Stimulated activated CD8-positive, alpha-beta memory T cell treated with anti-CD3 and anti-CD28 coated beads, Interleukin-4, amount 100 ng/mL, for 1 hour (primary cell): Measurements from ENCODE around the gene CPNE9.

Experiments
- DNase-seq, 2 donors: peaks; one replicate each; pipeline ENCODE4 v3.0.0-alpha.2; 2020; ENCODE audit warnings: low read depth in 2 of 2, low spot score in 1 of 2

The CPNE9 gene

DNA sequence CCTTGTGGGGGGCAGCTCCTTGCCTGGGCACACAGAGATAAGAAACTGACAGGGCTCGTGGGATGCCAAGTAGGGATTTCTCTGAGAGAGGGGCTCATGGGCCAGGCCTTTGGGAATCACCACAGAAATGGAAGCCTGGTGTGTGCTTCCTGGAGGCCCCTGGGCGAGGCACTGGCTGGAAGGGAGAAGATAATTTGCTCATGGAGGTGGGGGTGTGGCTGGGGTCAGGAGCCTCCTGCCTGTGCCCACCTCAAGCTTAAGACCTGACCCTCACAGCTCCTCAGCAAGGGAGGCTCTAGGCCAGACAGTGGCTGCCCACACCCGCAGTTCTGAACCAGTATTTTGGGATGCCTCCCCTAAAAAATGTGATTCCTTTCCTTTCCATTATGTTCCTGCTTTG is 16.9 kb upstream of the CPNE9 start:
- DNase-seq = no peak

DNA sequence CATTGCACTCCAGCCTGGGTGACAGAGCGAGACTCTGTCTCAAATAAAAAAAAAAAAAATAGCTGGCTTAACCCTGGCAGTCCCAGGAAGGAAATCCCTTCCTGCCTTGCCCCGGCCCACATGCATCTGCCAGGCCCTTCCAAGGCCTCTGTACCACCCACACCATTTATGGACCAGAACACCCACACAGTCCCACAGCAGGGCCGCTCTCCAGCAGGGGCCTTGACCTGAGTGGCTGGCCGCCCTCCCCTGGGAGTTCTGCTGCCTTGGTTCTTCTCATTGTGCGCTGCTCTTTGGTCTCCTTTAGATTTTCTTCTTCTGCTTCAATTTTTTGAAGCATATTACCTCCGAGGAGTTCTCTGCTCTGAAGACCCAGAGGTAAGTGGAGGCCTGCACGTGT is 16.1 kb upstream of the CPNE9 start:
- DNase-seq = no peak

DNA sequence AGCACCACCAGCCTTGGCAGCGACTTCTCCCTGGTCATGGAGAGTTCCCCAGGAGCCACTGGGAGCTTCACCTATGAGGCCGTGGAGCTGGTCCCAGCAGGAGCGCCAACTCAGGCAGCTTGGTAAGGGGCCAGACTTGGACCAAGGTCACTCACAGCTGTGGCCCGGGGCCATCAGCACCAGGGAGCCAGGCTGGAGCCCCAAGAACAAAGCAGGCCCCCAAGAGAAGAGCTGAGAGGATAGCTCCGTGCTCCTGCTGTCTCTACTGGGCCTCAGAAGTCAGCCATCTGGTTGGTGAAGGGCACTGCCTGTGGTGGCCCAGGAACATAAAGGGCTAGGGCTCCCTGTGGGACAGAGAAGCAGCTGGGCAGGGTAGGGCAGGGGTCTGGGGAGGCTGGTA is 14.7 kb upstream of the CPNE9 start:
- DNase-seq = no peak

DNA sequence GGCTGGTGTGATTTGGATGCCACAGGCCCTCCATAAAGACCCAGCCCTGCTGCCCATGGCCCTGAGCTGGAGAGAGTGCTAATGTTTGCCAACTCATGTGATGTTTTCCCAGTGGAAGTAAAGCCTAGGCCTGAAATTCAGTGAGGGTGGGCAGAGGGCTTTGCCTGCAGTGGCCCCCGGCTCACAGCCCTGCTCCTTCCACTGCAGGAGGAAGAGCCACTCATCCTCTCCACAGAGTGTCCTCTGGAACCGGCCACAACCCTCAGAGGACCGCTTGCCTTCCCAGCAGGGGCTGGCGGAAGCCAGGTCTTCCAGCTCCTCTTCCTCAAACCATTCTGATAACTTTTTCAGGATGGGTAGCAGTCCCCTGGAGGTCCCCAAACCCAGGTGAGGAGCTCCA is 13.9 kb upstream of the CPNE9 start:
- DNase-seq = no peak

DNA sequence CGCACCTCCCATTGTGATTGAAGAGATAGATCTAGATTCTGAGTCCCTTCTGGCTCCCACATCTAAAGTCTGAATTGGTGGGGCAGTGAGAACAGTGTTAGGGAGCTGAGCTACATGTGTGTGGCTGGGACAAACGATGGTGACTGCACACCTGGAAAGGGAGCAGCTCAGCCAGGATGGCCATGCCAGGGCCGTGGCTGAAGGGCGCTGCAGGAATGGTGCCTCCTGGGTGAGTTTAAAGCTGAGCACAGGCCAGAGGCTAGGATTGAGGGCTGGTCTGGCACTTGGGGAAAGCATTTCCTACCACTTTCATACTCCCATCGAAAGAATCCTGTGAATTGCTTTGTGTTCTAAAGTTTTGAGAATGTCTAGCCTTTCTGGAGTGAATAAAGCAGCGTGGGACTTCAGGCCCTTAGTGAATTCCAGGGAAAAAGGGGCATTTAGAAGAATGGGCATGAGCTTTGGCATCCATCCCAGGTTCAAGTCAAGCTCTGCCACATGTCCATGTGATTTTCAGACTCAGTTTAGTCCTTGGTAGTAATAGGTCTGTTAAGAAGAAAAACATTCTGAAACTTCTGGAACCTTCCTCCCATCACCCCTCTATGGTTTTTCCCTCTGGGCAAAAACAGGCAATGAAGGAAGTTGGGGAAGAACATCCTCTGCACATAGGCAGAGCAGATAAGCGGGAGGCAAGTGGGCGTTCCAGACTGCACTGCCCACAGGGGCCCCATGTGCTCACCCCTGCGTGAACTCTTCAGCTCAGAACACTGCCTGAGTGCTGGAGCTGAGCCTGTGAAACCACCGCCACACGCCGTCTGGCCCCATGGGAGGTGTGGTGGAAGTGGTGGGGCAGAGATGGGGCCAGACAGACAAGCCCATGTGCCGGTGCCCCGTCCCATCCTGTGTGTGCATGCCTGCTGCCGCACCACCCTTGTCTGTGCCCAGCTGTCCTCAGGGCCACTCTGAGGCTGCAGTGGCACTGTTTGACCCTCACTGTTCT is 12.9 kb upstream of the CPNE9 start:
- DNase-seq = no peak

DNA sequence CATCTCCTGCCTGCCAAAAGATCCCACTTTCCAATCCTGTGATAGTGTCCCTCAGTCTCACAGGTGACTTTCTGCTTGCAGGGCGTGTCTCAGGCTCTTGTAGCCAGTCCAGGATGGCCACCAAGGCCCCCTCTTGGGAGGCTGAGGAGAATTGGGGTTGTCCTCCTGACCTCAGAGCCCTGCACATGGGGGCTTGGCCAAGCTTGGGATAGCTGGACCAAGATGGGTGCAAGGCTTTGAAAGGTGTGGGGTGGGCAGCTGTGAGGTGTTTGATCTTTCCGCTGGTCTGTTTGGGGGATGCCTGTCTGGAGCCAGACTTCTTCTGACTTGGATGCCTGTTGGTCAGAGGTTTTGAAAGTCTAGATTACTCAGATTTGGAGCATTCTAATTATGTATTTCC is 12.0 kb upstream of the CPNE9 start:
- DNase-seq = no peak

DNA sequence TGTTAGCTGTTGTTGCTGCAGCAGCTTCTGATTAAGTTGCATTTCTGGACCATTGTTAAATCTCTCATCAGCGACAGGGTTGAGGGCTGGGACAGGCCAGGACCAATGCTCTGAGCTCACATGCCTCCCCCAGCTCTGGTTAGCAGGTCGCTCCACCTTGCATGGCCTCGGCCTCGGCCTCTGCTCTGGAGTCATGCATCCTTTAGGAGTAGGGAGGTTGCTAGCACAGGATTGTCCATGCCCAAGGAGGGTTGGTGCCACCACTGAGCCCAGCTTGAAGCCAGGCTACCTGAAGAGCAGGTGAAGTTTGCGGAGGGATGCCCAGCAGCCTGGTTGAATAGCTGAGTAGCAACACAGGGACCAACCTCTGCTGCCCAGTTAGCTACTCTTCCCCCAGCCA is 11.2 kb upstream of the CPNE9 start:
- no peak for DNase-seq

DNA sequence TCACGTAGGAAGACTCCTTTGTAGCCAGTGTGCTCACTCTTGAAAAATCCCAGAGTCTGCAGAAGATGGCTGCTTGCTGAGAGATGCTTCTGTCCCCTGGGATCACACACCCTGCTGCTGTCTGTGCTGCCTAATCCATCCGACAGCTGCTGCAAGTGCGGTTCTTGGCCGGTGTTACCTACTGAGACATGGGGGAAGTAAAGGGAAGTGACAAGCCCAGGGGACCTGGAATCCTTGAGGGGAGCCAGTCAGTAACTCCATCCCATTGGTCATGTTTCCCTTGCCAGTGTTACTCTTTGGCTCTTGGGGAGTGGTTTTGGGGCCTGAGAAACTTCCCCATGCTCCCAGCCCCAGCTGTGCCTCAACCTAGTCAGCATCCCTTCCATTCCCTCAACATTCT is 8.3 kb upstream of the CPNE9 start:
- no peak for DNase-seq

DNA sequence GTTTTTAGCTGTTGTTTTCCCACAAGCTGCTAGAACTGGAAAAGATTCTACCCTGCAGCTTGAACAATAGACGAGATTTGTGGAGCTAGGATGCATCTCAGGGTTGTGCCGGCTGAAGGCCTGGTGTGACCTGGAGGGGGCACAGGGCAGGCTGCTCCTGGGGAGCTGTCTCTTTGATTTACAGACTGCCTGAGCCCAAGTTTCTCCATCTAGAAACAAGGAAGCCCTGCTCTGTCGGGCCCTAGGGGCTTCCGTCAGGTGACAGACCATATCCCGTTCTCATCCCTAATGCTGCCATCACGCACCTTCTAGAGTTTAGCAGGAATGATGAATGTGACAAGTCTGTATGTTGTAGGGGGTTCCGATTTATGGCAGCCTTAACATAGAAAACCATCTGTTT is 7.9 kb upstream of the CPNE9 start:
- no peak for DNase-seq

DNA sequence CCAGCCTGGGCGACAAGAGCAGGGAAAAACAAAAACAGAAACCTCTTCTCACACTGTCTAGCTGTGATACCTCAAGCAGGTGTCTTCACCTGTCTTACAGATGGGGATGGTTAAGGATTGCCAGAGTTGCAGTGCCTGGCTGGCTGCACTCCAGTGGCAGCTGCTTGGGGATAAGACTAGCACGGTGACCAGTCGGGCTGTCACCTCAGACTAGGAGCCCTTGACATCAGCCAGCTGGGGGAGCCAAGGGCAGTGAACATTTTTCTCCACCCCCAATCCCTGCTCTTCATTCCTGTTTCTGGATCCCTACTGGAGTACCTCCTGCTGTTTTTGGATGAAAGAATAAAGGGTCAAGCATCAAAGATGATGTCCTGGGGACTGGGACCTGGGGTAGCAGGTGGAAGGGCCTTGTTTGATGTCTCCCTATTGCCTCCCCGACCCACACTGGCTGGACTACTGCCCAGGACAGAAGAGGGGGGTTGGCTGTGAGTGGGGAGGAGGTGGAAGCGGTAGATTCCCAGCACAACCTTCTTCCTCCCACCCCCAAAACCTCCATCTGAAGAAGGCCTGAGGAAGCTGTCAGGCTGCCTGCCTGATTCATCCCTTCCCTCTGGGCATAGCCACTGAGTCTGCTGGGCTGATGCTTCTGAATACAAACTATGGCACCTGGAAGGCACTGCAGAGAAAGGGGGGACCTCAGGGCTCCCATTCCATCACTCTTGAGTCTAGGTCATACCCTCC is 7.0 kb upstream of the CPNE9 start:
- DNase-seq = no peak

DNA sequence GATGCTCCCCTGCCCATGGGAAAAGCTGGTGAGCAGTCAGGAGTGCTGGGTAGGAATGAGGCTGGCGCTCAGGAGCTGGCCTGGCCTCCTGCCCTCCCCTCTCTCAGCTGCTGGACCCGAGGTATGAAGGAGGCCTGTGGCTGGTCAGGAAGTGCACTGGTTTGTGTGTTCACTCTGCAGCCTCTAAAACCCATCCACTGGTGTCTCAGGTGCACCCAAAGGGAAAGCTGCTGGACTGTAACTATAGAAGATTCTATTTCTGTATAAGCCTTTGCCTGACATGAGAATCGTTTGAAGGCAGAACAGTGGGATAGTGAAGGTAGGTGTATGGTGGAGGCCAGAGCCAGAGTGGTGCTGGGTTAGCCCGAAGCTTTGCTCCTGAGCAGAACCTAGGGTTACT is 5.7 kb upstream of the CPNE9 start:
- no peak for DNase-seq

DNA sequence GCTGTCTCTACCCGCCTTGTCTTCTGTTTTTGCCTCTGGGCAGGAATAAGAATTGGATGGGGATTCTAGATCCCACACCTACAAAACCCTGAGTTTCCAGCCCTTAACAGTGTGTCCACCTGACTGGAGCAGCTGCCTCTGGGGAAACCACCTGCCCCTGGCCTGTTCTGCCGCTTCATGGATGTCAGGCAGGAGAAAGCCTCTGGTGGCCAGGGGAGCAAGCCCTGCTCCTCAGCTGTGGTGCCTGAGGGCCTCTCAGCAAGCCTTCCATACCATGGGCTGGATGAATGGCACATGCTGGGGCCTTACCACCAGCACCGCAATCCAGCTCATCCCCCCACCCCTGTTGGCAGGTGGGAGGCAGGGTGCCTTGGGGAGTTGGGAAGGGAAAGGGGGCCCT is 5.3 kb upstream of the CPNE9 start:
- DNase-seq = no peak

DNA sequence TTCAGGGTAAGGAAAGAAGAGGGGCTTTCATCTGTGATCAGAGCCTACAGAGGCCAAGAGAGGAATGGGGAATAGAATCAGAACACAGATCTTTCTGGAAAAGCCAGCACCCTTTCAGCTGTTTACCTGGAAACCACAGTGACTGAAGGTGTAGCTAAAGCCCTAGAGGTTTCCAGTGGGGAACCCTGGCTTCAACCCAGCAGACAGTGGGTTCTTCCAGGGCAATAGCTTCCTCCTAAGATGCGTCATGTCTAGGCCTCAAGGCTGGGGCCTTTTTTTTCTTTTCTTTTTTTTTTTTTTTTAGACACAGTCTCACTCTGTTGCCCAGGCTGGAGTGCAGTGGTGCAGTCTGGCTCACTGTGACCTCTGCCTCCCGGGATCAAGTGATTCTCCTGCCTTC is 3.1 kb upstream of the CPNE9 start:
- no peak for DNase-seq

DNA sequence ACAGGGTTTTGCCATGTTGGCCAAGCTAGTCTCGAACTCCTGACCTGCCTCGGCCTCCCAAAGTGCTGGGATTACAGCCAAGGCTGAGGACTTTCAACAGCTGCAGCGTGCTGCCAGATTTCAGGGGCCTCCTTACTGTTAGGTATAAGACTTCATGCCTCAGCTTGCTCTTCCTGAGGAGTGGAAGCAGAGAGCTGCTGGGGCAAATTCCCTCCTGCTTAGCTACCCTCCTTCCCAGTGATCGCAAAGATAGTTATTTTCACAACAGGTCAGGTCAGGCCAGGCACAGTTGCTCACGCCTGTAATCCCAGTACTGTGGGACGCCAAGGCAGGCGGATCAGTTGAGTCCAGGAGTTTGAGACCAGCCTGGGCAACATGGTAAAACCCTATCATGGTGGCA is 2.6 kb upstream of the CPNE9 start:
- no peak for DNase-seq

DNA sequence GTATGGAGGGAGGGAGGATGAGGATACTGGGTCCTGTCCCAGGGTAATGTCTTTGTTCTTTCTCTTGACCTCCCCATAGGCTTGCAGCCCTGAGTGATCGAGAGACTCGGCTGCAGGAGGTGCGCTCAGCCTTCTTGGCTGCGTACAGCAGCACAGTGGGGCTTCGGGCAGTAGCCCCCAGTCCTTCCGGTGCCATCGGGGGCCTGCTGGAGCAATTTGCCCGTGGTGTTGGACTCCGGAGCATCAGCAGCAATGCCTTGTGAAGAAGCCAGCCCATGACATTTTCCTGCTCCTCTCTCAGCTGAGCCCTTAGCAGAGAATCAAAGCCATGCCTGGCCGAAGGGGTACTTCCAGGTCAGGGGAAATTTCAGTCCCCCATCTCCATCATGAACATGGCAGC is 1.9 kb upstream of the CPNE9 start:
- no peak for DNase-seq

DNA sequence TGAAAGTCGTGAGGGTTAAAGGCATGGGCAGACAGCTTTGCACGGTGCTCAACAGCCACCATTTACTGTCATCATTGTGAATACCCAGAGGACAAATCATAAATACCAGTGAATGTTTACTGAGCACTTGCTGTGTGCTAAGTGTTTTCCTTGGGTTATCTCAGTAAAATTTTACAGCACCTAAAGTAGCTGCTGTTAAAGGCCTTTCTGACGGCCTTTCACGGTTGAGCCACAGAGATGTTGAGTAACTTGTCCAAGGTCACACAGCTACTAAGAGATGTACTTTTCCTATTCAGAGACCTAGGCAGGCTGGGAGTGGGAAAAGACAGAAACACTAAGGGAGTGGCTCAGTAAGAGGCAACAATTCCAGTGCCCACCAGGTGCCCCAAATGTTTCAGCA is 393 bp upstream of the CPNE9 start:
- DNase-seq = no peak

DNA sequence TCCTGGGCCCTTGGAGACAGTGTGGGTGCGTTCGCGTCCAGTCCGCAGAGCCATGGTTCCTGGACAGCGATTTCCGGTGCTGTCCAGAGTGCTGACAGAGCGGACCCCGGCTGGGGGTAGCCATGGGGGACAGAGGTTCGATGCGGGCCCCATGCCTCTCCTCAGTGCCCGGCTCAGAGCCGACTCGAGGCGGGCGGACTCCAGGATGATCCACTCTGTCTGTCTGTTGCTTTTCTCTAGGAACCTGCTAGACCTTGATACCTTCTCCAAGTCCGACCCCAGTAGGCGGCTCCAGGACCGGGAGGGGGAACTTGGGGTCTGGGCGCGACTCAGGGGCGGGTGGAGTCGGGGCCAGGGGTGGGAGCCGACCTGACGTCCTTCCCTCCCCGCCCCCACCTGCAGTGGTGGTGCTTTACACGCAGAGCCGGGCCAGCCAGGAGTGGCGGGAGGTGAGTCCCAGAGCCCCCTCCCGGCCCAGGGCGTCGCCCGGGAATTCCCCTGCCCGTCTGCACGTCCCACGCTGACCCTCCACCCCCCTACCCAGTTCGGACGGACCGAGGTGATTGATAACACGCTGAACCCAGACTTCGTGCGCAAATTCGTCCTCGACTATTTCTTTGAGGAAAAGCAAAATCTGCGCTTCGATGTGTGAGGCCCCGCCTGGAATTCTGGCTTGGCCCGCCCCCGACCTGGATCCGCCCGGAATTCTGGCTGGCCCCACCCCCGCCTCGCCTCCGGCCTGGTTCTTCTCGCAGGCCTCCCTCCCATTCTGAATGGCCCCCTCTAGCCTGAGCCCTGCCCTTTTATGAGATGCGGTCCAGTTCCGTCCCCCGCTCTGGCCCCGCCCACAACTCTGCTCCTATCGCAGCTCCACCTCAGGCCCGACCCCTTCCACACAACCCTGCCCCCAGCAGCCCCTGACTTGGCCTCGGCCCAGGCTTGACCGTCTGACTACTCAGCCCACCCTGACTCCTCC is 1.0 kb downstream of the CPNE9 start:
- DNase-seq = no peak

DNA sequence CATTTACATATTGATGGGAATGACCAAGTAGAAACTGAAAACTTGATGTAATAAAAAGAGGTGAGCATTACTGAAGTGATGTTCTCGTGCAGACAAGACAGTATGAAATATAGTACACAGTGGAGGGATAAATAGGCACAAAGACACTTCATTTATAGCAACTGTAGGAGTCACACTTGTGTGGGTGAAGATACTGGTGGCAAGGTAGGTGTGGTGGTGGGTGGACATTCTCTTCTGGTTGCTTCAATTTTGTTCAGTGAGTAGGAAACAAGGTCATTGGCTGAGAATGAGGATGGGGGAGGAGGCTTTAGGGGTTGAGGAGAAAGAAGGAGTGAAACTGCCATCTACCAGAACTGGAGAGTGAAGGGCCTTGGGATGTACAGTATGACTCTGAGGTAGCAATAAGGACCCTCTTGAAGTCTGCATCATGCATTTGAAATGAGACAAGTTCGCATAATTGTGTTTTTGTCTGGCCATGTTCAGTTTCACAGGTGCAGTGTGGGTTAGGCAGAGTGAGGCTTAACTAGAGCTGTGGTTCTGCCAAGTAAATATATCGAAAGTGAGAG is 6.6 kb downstream of the CPNE9 start:
- DNase-seq = no peak

DNA sequence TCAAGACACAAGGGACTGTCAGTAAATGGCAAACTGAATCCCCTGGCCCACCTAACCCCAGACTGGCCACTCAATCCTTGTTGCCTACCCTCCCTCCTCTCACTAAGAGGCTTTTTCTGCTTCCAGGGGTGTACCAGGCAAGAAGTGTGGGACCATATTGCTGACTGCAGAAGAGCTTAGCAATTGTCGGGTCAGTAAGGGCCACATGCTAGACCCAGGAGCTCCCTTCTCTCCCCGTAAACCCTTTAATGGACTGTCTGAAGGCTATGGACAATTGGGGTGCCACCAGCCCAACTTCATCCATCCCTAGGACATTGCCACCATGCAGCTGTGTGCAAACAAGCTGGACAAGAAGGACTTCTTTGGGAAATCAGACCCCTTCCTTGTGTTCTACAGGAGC is 8.8 kb downstream of the CPNE9 start:
- DNase-seq = no peak

DNA sequence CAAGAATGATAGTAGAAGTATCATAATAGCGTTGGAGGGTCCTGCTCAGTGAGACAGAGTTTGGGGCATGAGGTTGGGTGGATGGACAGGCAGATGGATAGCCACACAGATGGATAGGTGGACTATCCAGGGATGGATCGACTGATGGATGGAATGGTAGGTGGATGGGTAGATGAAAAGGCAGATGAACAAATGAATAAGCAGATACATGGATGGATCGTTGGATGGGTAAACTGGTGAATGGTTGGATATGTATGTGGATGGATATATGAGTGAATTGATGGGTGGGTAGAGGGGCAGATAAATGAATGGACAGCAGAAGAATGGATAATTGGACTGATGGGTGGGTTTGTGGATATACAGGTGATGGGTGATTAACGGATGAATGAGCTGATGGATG is 9.5 kb downstream of the CPNE9 start:
- no peak for DNase-seq

DNA sequence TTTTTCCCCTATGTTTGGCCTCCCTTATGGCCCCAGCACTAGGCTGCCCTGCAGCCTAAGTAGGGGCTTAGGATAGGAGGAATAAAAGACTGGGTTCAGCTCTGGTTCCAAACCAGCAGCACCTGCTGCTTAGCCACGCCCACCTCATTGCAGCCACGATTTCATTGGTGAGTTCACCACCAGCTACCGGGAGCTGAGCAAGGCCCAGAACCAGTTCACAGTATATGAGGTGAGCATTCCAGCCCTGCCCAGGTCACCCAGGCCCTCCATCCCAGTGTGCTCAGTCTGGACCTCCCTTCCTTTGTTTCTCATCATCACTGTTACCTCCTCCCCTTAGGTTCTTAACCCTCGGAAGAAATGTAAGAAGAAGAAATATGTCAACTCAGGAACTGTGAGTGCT is 11.5 kb downstream of the CPNE9 start:
- no peak for DNase-seq
